Kidney epithelial cell (primary cell): ENCODE results near the gene PSD2. TPM values are rescaled to one million over a fixed set of nuclear protein-coding genes. Genes with fewer than 3 reads are reported as not detected.

Experiments used
- DNase-seq: peaks from one replicate; pipeline ENCODE4 v3.0.0-alpha.2; 2010; ENCODE audit warnings: low read depth
- H3K27me3 ChIP-seq: 2 replicates; pipeline ENCODE4 v1.6.0; 2011; ENCODE audit warnings: low read length; ENCODE audit not compliant: control insufficient read depth, insufficient read depth
- H3K36me3 ChIP-seq: 2 replicates; pipeline ENCODE4 v1.5.1; 2011; ENCODE audit warnings: low read length; ENCODE audit not compliant: control insufficient read depth, insufficient read depth
- H3K4me3 ChIP-seq: 2 replicates; pipeline ENCODE4 v1.5.1; 2011; ENCODE audit warnings: low read depth, mild to moderate bottlenecking, control low read depth, low read length
- CTCF ChIP-seq: IDR thresholded peaks from 2 replicates; pipeline ENCODE4 v1.5.1; 2011; ENCODE audit warnings: mild to moderate bottlenecking, moderate library complexity, low read length, control low read depth, inconsistent platforms; ENCODE audit not compliant: insufficient read depth, poor library complexity, severe bottlenecking
- total RNA-seq: library from RNA; depleted of rRNA; stranded (reverse); fragments of >200 nt; gene quantifications from 2 replicates; pipeline ENCODE4 v1.2.3, GENCODE V29; 2015

The PSD2 gene
- total RNA-seq, 1 donor from 2014 or later, result 0.13 TPM

GRCh38 chr5:139772927-139773690, 22.5 kb upstream of the PSD2 start:
- no peak for DNase-seq
- peaks cover 8% of the 10 kb centered on the region for H3K27me3 ChIP-seq
- TF ChIP-seq CTCF, result no peak
- no peaks in the 10 kb centered on the region for H3K36me3 ChIP-seq
- H3K4me3 ChIP-seq, result no peak overlapping the region

GRCh38 chr5:139774980-139775661, 20.5 kb upstream of the PSD2 start:
- H3K36me3 ChIP-seq, result no peaks in the 10 kb centered on the region
- DNase-seq, result no peak
- H3K4me3 ChIP-seq, result no peak overlapping the region
- TF ChIP-seq CTCF, result peak; percentile 95
- H3K27me3 ChIP-seq, result peaks cover 10% of the 10 kb centered on the region

GRCh38 chr5:139775872-139776271, 19.7 kb upstream of the PSD2 start:
- Histone ChIP-seq H3K27me3 (peaks cover 10% of the 10 kb centered on the region), H3K36me3 (no peaks in the 10 kb centered on the region), H3K4me3 (no peak overlapping the region)
- no peak for DNase-seq
- TF ChIP-seq CTCF, result no peak

- TF ChIP-seq CTCF, result no peak
- no peaks in the 10 kb centered on the region for H3K36me3 ChIP-seq
- no peak overlapping the region for H3K4me3 ChIP-seq
- peaks cover 10% of the 10 kb centered on the region for H3K27me3 ChIP-seq
- DNase-seq, result no peak
Observed at GRCh38 chr5:139776861-139777260, 18.7 kb upstream of the PSD2 start.

- H3K4me3 ChIP-seq, result no peak overlapping the region
- DNase-seq, result no peak
- H3K36me3 ChIP-seq, result no peaks in the 10 kb centered on the region
- no peak for TF ChIP-seq CTCF
- peaks cover 3% of the 10 kb centered on the region for H3K27me3 ChIP-seq
Observed at GRCh38 chr5:139783436-139783965, 12.1 kb upstream of the PSD2 start.
